DND-41 (cell line): ENCODE data around the gene KRTAP16-1.

Experiments
- ATAC-seq: fragments of 200-7000 bp; cut with Tn5 transposase; 3 replicates; pipeline ENCODE4 v1.9.1; 2021; ENCODE audit warnings: low read depth; ENCODE audit not compliant: insufficient read depth
- DNase-seq: peaks from one replicate; pipeline ENCODE4 v3.0.0-alpha.2; 2020
- H2AFZ ChIP-seq: 2 replicates; pipeline ENCODE4 v1.6.0; 2012; ENCODE audit warnings: low read depth, low read length
- H3K27ac ChIP-seq: 2 replicates; pipeline ENCODE4 v1.5.1; 2012; ENCODE audit warnings: low read length, inconsistent platforms
- H3K27me3 ChIP-seq: fragments of 200-600 bp; sonication (generic); 2 replicates; pipeline ENCODE4 v1.6.0; 2012; ENCODE audit warnings: low read length, mild to moderate bottlenecking, inconsistent platforms; ENCODE audit not compliant: insufficient read depth, poor library complexity
- H3K36me3 ChIP-seq: 2 replicates; pipeline ENCODE4 v1.5.1; 2012; ENCODE audit warnings: low read length, inconsistent platforms; ENCODE audit not compliant: insufficient read depth
- H3K4me1 ChIP-seq: 2 replicates; pipeline ENCODE4 v1.5.1; 2012; ENCODE audit warnings: mild to moderate bottlenecking, low read length; ENCODE audit not compliant: insufficient read depth
- H3K4me2 ChIP-seq: 2 replicates; pipeline ENCODE4 v1.6.0; 2012; ENCODE audit warnings: mild to moderate bottlenecking, moderate library complexity, low read length, inconsistent platforms; ENCODE audit not compliant: insufficient read depth
- H3K4me3 ChIP-seq, 2 experiments: fragments of 200-600 bp in 1 of 2; shearing (Covaris generic) in 1 of 2; 2 replicates each; pipeline ENCODE4 v1.5.1; 2012 to 2016; ENCODE audit warnings: inconsistent platforms in 2 of 2, low read length in 2 of 2, mild to moderate bottlenecking in 2 of 2, low read depth in 1 of 2, moderate library complexity in 1 of 2
- H3K79me2 ChIP-seq: 2 replicates; pipeline ENCODE4 v1.6.0; 2012; ENCODE audit warnings: low read length, inconsistent platforms; ENCODE audit not compliant: insufficient read depth
- H3K9ac ChIP-seq: 2 replicates; pipeline ENCODE4 v1.6.0; 2012; ENCODE audit warnings: low read depth, mild to moderate bottlenecking, inconsistent platforms, low read length, moderate library complexity
- H3K9me3 ChIP-seq: 2 replicates; pipeline ENCODE4 v1.5.1; 2012; ENCODE audit warnings: low read length, moderate library complexity, mild to moderate bottlenecking, inconsistent platforms; ENCODE audit not compliant: insufficient read depth, severe bottlenecking
- H4K20me1 ChIP-seq: 2 replicates; pipeline ENCODE4 v1.6.0; 2012; ENCODE audit warnings: low read length; ENCODE audit not compliant: insufficient read depth
- EZH2 ChIP-seq: IDR thresholded peaks from 3 replicates; pipeline ENCODE4 v1.6.1; 2012; ENCODE audit warnings: borderline replicate concordance, low read depth, mild to moderate bottlenecking, moderate library complexity, low read length, inconsistent platforms; ENCODE audit not compliant: severe bottlenecking
- TF ChIP-seq, protein P1 (sequence below): IDR thresholded peaks from 2 replicates; pipeline ENCODE4 v1.5.1; 2012; ENCODE audit warnings: borderline replicate concordance, low read length, moderate library complexity, mild to moderate bottlenecking; ENCODE audit not compliant: poor library complexity, severe bottlenecking; ENCODE audit errors: extremely low read depth

Gene KRTAP16-1

GRCh38 chr17:41345992-41346391 is 36.9 kb upstream of the KRTAP16-1 start:
- Histone ChIP-seq H3K79me2 (no peaks in the 10 kb centered on the region), H2AFZ (no peak overlapping the region), H3K36me3 (no peaks in the 10 kb centered on the region), H3K4me2 (no peak overlapping the region), H3K9ac (no peak overlapping the region), H3K4me1 (no peaks in the 10 kb centered on the region), H4K20me1 (no peaks in the 10 kb centered on the region), H3K4me3 (no peak overlapping the region), H3K27me3 (no peaks in the 10 kb centered on the region), H3K27ac (no peak overlapping the region), H3K9me3 (no peaks in the 10 kb centered on the region)
- TF ChIP-seq EZH2: no peak
- TF ChIP-seq, protein P1, sequence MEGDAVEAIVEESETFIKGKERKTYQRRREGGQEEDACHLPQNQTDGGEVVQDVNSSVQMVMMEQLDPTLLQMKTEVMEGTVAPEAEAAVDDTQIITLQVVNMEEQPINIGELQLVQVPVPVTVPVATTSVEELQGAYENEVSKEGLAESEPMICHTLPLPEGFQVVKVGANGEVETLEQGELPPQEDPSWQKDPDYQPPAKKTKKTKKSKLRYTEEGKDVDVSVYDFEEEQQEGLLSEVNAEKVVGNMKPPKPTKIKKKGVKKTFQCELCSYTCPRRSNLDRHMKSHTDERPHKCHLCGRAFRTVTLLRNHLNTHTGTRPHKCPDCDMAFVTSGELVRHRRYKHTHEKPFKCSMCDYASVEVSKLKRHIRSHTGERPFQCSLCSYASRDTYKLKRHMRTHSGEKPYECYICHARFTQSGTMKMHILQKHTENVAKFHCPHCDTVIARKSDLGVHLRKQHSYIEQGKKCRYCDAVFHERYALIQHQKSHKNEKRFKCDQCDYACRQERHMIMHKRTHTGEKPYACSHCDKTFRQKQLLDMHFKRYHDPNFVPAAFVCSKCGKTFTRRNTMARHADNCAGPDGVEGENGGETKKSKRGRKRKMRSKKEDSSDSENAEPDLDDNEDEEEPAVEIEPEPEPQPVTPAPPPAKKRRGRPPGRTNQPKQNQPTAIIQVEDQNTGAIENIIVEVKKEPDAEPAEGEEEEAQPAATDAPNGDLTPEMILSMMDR: no peak
- no peak for ATAC-seq
- no peak for DNase-seq

- no peak for DNase-seq
- H3K9ac ChIP-seq: no peak overlapping the region
- H2AFZ ChIP-seq: no peak overlapping the region
- no peaks in the 10 kb centered on the region for H3K79me2 ChIP-seq
- no peak for ATAC-seq
- H3K4me3 ChIP-seq: no peak overlapping the region
- no peaks in the 10 kb centered on the region for H3K27me3 ChIP-seq
- no peak for TF ChIP-seq EZH2
- TF ChIP-seq, protein P1: no peak
- H3K9me3 ChIP-seq: no peaks in the 10 kb centered on the region
- no peaks in the 10 kb centered on the region for H3K36me3 ChIP-seq
- H3K27ac ChIP-seq: no peak overlapping the region
- no peaks in the 10 kb centered on the region for H4K20me1 ChIP-seq
- no peaks in the 10 kb centered on the region for H3K4me1 ChIP-seq
- no peak overlapping the region for H3K4me2 ChIP-seq
Measured at GRCh38 chr17:41343029-41343428, 33.9 kb upstream of the KRTAP16-1 start.

DNA sequence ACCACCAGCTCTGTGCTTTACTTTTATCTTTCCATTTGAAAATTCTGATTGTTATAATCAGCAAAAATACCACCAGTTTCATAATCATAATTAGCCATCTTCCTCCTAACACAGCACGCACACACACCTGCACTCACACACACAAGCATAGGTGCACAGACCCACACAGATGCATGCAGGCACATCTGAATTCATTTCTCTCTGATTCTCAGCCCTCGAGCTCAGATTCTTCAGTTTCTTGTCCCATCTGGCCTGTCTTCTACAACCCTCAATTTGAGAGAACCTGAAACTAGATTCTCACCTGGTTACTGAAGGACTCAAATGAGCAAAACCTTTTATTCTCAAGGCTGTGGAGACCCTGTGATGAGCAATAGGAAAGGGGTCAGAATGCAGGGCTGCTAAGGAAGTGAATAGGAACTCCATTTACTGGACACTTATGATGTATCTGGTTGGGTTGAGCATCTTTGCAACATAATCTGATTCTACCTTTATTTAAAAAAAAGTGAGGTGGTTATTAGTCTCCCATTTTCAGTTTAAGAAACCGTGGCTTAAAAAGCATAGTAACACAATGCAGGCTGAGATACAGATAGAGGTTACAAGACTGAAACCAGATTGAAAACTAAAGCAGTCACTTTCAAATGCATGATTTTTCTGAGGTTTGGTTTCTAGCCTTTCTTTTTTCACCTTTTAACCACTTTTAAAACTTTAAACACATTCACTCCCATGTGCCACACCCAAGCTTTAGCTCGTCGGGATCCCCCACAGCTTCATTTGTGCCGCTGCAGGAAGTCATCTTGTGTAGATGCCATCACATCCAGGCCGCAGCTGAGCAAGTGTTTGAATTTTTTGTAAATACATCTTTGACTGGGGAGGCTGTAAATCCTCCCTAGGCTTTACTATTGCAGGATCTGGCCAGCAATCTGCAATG is 32.1 kb upstream of the KRTAP16-1 start:
- no peak overlapping the region for H3K4me3 ChIP-seq
- no peaks in the 10 kb centered on the region for H3K9me3 ChIP-seq
- H3K4me2 ChIP-seq: no peak overlapping the region
- ATAC-seq (no peak), DNase-seq (no peak)
- H3K4me1 ChIP-seq: no peaks in the 10 kb centered on the region
- no peak overlapping the region for H3K27ac ChIP-seq
- H3K9ac ChIP-seq: no peak overlapping the region
- H4K20me1 ChIP-seq: no peaks in the 10 kb centered on the region
- H2AFZ ChIP-seq: no peak overlapping the region
- H3K27me3 ChIP-seq: peaks cover 3% of the 10 kb centered on the region
- TF ChIP-seq EZH2: no peak
- TF ChIP-seq, protein P1: no peak
- H3K79me2 ChIP-seq: no peaks in the 10 kb centered on the region
- H3K36me3 ChIP-seq: no peaks in the 10 kb centered on the region
